Measurements from ENCODE around the gene GSTK1.
"Not testable (repeated sequence)": the region's sequence is repeated elsewhere in the genome, so short reads cannot be mapped to it uniquely, and the experiment has no call there.

Gene GSTK1

GRCh38 chr7:143263266-143264195 is at the start of gene GSTK1:
GSTK1 (plus strand) TSS chr7:143263441; CDS start chr7:143263514, 73 bp downstream.
- Histone ChIP-seq H3K27me3 (ENCODE audit: control insufficient read depth, low read length) (no peaks in the 10 kb centered on the region; the same call in 1 of the 2 replicates), H3K4me3 (ENCODE audit: low read length) (peak within 1 kb of the TSS; percentile 87), H3K4me1 (ENCODE audit: control insufficient read depth, low read length) (peaks cover 39% of the 10 kb centered on the region), H3K36me3 (ENCODE audit: control insufficient read depth, low read length) (peaks cover 44% of the 10 kb centered on the region), H3K79me2 (ENCODE audit: control insufficient read depth, low read length) (peaks cover 20% of the 10 kb centered on the region), H3K4me2 (ENCODE audit: low read length) (peak within 1 kb of the TSS; percentile 89), H3K27ac (ENCODE audit: low read depth, low read length) (no peak within 1 kb of the TSS), H3K9me2 (replicated peaks; ENCODE audit: control insufficient read depth, low read length) (no peaks in the 10 kb centered on the region), H4K20me1 (ENCODE audit: control insufficient read depth, insufficient read depth, low read depth, low read length) (no peaks in the 10 kb centered on the region), H3K9me3 (ENCODE audit: control insufficient read depth, insufficient read depth, low read length) (no peaks in the 10 kb centered on the region), H3F3A (ENCODE audit: control insufficient read depth, insufficient read depth) (0 out of 2 replicates have a peak, but pooled peaks cover 5% of the 10 kb centered on the region)
- TF ChIP-seq CTCF (IDR thresholded peaks at IDR 0.05; ENCODE audit: low read depth, low read length, poor library complexity, severe bottlenecking), result peak; percentile 20
- TF ChIP-seq EZH2phosphoT487 (IDR thresholded peaks at IDR 0.05; ENCODE audit: borderline replicate concordance, low read length), result no peak

GRCh38 chr7:143213478-143213877 is 49.8 kb upstream of the GSTK1 start:
- not testable (repeated sequence) for H3K27me3 ChIP-seq (ENCODE audit: control insufficient read depth, low read length); H3K79me2 ChIP-seq (ENCODE audit: control insufficient read depth, low read length); H3K4me2 ChIP-seq (ENCODE audit: low read length); H3F3A ChIP-seq (ENCODE audit: control insufficient read depth, insufficient read depth); H3K9me2 ChIP-seq (replicated peaks; ENCODE audit: control insufficient read depth, low read length); H3K4me3 ChIP-seq (ENCODE audit: low read length); H3K9me3 ChIP-seq (ENCODE audit: control insufficient read depth, insufficient read depth, low read length); H3K36me3 ChIP-seq (ENCODE audit: control insufficient read depth, low read length); H4K20me1 ChIP-seq (ENCODE audit: control insufficient read depth, insufficient read depth, low read depth, low read length); H3K27ac ChIP-seq (ENCODE audit: low read depth, low read length)
- peaks cover 14% of the 10 kb centered on the region for H3K4me1 ChIP-seq (ENCODE audit: control insufficient read depth, low read length)

GRCh38 chr7:143214789-143215679 is 48.2 kb upstream of the GSTK1 start:
- Histone ChIP-seq H3K4me2 (ENCODE audit: low read length) (no peak overlapping the region), H3K9me2 (replicated peaks; ENCODE audit: control insufficient read depth, low read length) (no peaks in the 10 kb centered on the region), H3F3A (ENCODE audit: control insufficient read depth, insufficient read depth) (no peaks in the 10 kb centered on the region), H3K36me3 (ENCODE audit: control insufficient read depth, low read length) (no peaks in the 10 kb centered on the region), H3K27me3 (ENCODE audit: control insufficient read depth, low read length) (no peaks in the 10 kb centered on the region), H3K4me1 (ENCODE audit: control insufficient read depth, low read length) (peaks cover 14% of the 10 kb centered on the region), H3K79me2 (ENCODE audit: control insufficient read depth, low read length) (no peaks in the 10 kb centered on the region), H3K27ac (ENCODE audit: low read depth, low read length) (no peak overlapping the region), H3K4me3 (ENCODE audit: low read length) (no peak overlapping the region), H3K9me3 (ENCODE audit: control insufficient read depth, insufficient read depth, low read length) (peaks cover 3% of the 10 kb centered on the region; the same call in 1 of the 2 replicates), H4K20me1 (ENCODE audit: control insufficient read depth, insufficient read depth, low read depth, low read length) (no peaks in the 10 kb centered on the region)
- TF ChIP-seq CTCF (IDR thresholded peaks at IDR 0.05; ENCODE audit: low read depth, low read length, poor library complexity, severe bottlenecking) (peak; percentile 100), EZH2phosphoT487 (IDR thresholded peaks at IDR 0.05; ENCODE audit: borderline replicate concordance, low read length) (no peak)
